ENCODE data around the gene KLRC4.
"Not testable (repeated sequence)": the region's sequence is repeated elsewhere in the genome, so short reads cannot be mapped to it uniquely, and the experiment has no call there.

The KLRC4 gene

DNA sequence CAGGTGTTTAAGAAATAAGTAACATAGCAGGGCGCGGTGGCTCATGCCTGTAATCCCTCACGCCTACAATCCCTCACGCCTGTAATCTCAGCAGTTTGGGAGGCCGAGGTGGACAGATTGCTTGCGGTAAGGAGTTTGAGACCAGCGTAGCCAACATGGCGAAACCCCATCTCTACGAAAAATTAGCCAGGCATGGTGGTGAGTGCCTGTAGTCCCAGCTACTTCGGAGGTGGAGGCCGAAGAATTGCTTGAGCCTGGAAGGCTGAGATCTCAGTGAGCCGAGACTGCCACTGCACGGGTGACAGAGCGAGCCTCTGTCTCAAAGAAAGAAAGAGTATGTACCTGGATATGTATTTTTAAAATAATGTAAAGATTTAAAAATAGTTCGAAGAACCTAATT lies 13.4 kb downstream of the KLRC4 start:
- H3K36me3 ChIP-seq (ENCODE audit: control insufficient read depth, insufficient read depth, low read length, severe bottlenecking); H3K9me3 ChIP-seq (ENCODE audit: control insufficient read depth, low read length); H3K27me3 ChIP-seq (replicated peaks; ENCODE audit: control insufficient read depth, insufficient read depth, low read length); H3K4me3 ChIP-seq (ENCODE audit: low read length); DNase-seq (ENCODE audit: low read depth); H3K9ac ChIP-seq (ENCODE audit: low read length): not testable (repeated sequence)
- H3K4me1 ChIP-seq (ENCODE audit: control insufficient read depth, insufficient read depth, low read length), result peaks cover 23% of the 10 kb centered on the region

GRCh38 chr12:10395390-10395998 lies 14.1 kb downstream of the KLRC4 start:
- Histone ChIP-seq H3K27me3 (replicated peaks; ENCODE audit: control insufficient read depth, insufficient read depth, low read length) (no peaks in the 10 kb centered on the region), H3K9me3 (ENCODE audit: control insufficient read depth, low read length) (no peaks in the 10 kb centered on the region), H3K9ac (ENCODE audit: low read length) (peak overlapping the region; percentile 47), H3K4me1 (ENCODE audit: control insufficient read depth, insufficient read depth, low read length) (peaks cover 23% of the 10 kb centered on the region), H3K4me3 (ENCODE audit: low read length) (peak overlapping the region; percentile 60), H3K36me3 (ENCODE audit: control insufficient read depth, insufficient read depth, low read length, severe bottlenecking) (no peaks in the 10 kb centered on the region)
- DNase-seq (ENCODE audit: low read depth), result peak; percentile 92

- H3K9me3 ChIP-seq (ENCODE audit: control insufficient read depth, low read length); H3K27me3 ChIP-seq (replicated peaks; ENCODE audit: control insufficient read depth, insufficient read depth, low read length); H3K4me3 ChIP-seq (ENCODE audit: low read length); DNase-seq (ENCODE audit: low read depth); H3K9ac ChIP-seq (ENCODE audit: low read length); H3K36me3 ChIP-seq (ENCODE audit: control insufficient read depth, insufficient read depth, low read length, severe bottlenecking): not testable (repeated sequence)
- peaks cover 23% of the 10 kb centered on the region for H3K4me1 ChIP-seq (ENCODE audit: control insufficient read depth, insufficient read depth, low read length)
Measured at GRCh38 chr12:10394531-10395152, 14.9 kb downstream of the KLRC4 start.

DNA sequence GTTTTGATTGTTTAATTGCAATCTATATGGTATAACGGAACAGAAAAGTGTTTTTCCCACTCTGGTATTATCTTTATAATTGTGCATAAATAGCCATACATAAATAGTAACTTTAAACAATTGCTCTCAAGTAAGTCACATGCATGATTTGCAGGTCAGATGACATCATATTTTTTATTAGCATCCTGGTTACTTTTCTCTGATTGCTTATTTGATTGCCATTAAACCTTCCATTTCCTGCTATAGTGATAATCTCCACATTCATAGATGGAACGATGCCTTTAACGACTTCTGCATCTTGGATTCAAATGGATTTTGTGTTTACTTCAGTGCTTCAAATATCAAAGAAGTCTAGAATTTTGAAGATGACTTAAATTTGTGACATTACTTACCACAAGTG lies 16.3 kb downstream of the KLRC4 start:
- no peaks in the 10 kb centered on the region for H3K27me3 ChIP-seq (replicated peaks; ENCODE audit: control insufficient read depth, insufficient read depth, low read length)
- no peaks in the 10 kb centered on the region for H3K9me3 ChIP-seq (ENCODE audit: control insufficient read depth, low read length)
- no peak for DNase-seq (ENCODE audit: low read depth)
- no peak overlapping the region for H3K9ac ChIP-seq (ENCODE audit: low read length)
- no peaks in the 10 kb centered on the region for H3K36me3 ChIP-seq (ENCODE audit: control insufficient read depth, insufficient read depth, low read length, severe bottlenecking)
- peaks cover 23% of the 10 kb centered on the region for H3K4me1 ChIP-seq (ENCODE audit: control insufficient read depth, insufficient read depth, low read length)
- H3K4me3 ChIP-seq (ENCODE audit: low read length), result no peak overlapping the region

DNA sequence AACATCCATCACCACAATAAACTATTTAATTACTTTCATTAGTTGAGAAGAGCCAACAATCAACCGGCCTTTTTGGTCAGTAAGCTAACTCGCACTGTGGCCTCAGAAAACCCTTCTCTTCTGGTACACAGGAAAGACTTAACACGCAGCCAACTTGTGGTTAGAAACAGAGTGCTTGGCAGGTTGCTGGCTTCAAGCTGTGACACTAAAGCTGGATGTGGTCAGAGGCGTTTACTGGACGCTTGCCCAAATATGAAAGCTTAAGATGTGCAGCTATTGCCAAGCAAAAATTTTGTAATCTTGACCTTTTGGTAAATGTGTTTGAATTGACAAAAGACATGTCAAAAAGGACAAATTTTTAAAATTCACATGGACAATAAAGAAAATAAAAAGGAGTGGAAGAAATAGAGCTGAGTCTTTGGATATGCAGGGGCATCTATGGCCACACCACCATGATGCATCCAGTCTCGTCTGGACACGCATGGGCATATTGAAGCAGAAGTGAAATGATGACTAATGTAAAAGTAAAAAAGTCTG lies 17.1 kb downstream of the KLRC4 start:
- H3K4me3 ChIP-seq (ENCODE audit: low read length), result peak overlapping the region; percentile 47
- no peaks in the 10 kb centered on the region for H3K36me3 ChIP-seq (ENCODE audit: control insufficient read depth, insufficient read depth, low read length, severe bottlenecking)
- H3K9me3 ChIP-seq (ENCODE audit: control insufficient read depth, low read length), result no peaks in the 10 kb centered on the region
- no peak overlapping the region for H3K9ac ChIP-seq (ENCODE audit: low read length)
- H3K4me1 ChIP-seq (ENCODE audit: control insufficient read depth, insufficient read depth, low read length), result peaks cover 23% of the 10 kb centered on the region
- peak; percentile 90 for DNase-seq (ENCODE audit: low read depth)
- H3K27me3 ChIP-seq (replicated peaks; ENCODE audit: control insufficient read depth, insufficient read depth, low read length), result no peaks in the 10 kb centered on the region

DNA sequence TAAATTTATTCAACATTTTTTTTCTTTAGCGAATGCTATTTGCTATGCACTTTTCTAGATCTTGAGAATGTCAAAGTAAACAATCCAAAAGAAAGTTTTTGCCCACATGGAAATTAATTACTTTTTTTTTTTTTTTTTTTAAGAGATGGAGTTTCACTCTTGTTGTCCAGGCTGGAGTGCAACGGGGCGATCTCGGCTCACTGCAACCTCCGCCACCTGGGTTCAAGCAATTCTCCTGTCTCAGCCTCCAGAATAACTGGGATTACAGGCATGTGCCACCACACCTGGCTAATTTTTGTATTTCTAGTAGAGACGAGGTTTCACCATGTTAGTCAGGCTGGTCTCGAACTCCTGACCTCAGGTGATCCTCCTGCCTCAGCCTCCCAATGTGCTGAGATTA lies 18.6 kb downstream of the KLRC4 start:
- peaks cover 36% of the 10 kb centered on the region for H3K4me1 ChIP-seq (ENCODE audit: control insufficient read depth, insufficient read depth, low read length)
- not testable (repeated sequence) for H3K4me3 ChIP-seq (ENCODE audit: low read length); H3K9ac ChIP-seq (ENCODE audit: low read length); H3K27me3 ChIP-seq (replicated peaks; ENCODE audit: control insufficient read depth, insufficient read depth, low read length); H3K36me3 ChIP-seq (ENCODE audit: control insufficient read depth, insufficient read depth, low read length, severe bottlenecking); H3K9me3 ChIP-seq (ENCODE audit: control insufficient read depth, low read length); DNase-seq (ENCODE audit: low read depth)

DNA sequence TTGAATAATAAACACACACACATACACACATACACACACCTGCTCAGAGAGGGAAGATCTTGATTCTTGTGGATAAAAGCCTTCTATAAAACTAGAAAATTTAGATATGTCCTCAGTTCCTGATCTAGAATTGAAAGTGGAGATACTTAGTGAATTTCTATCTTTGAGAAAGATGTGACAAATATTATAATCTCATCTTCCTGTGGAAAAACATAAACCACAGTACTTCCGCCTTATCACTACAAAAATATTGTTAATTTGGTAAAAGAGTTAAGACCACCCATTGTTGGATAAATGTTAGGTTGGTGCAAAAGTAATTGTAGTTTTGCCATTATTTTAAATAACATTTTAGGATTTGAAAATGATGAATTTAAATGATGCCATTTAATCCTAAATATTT lies 19.7 kb downstream of the KLRC4 start, which contains the start of gene KLRK1:
TSS of gene KLRK1 (minus strand) at position 138 of the 400 bp plus-strand sequence. CDS start 1,231 bp downstream, outside the sequence.
- H3K9ac ChIP-seq (ENCODE audit: low read length), result no peak within 1 kb of the TSS
- H3K36me3 ChIP-seq (ENCODE audit: control insufficient read depth, insufficient read depth, low read length, severe bottlenecking), result no peaks in the 10 kb centered on the region
- H3K4me1 ChIP-seq (ENCODE audit: control insufficient read depth, insufficient read depth, low read length), result peaks cover 40% of the 10 kb centered on the region
- H3K27me3 ChIP-seq (replicated peaks; ENCODE audit: control insufficient read depth, insufficient read depth, low read length), result no peaks in the 10 kb centered on the region
- H3K4me3 ChIP-seq (ENCODE audit: low read length), result no peak within 1 kb of the TSS
- no peaks in the 10 kb centered on the region for H3K9me3 ChIP-seq (ENCODE audit: control insufficient read depth, low read length)
- no peak for DNase-seq (ENCODE audit: low read depth)

DNA sequence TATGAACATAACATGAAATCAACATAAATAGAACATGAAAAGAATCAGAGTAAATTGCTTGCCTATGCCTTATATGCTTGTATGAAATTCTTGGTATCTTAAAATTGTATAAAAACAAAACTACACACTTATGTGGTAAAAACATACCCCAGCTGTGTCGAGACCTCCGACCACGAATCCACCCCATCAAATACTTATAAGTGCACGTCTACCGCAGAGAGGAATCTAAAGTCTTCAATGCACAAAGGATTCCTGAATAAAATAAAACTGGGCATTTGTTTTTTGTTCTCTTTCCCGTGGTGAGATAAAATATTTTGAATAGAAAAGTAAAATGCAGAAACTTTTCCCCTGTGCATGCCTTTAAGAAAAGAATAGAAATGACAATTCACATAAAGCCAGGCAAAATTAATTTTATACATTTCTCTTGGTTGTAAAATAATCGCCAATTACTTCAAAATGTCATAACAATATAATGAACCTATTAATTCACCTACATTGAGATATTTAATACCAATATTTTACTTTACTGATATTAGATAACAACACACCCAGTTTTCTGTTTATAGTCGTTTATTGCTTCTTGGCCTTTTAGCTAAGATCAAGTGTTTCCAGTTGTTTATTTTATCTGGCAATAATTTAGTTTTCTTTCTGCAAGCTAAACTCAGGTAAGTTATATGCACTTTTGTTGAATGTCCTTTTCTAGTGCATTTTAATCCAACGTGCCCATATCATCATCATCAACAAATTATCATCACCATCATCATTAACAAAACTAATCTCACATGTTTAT lies 20.7 kb downstream of the KLRC4 start:
- peaks cover 8% of the 10 kb centered on the region for H3K9me3 ChIP-seq (ENCODE audit: control insufficient read depth, low read length)
- H3K36me3 ChIP-seq (ENCODE audit: control insufficient read depth, insufficient read depth, low read length, severe bottlenecking), result no peaks in the 10 kb centered on the region
- H3K9ac ChIP-seq (ENCODE audit: low read length), result no peak overlapping the region
- no peak overlapping the region for H3K4me3 ChIP-seq (ENCODE audit: low read length)
- H3K27me3 ChIP-seq (replicated peaks; ENCODE audit: control insufficient read depth, insufficient read depth, low read length), result no peaks in the 10 kb centered on the region
- H3K4me1 ChIP-seq (ENCODE audit: control insufficient read depth, insufficient read depth, low read length), result peaks cover 40% of the 10 kb centered on the region
- no peak for DNase-seq (ENCODE audit: low read depth)

GRCh38 chr12:10387498-10387897 lies 22.1 kb downstream of the KLRC4 start:
- not testable (repeated sequence) for H3K9me3 ChIP-seq (ENCODE audit: control insufficient read depth, low read length); H3K4me3 ChIP-seq (ENCODE audit: low read length); H3K36me3 ChIP-seq (ENCODE audit: control insufficient read depth, insufficient read depth, low read length, severe bottlenecking); DNase-seq (ENCODE audit: low read depth); H3K9ac ChIP-seq (ENCODE audit: low read length); H3K27me3 ChIP-seq (replicated peaks; ENCODE audit: control insufficient read depth, insufficient read depth, low read length)
- H3K4me1 ChIP-seq (ENCODE audit: control insufficient read depth, insufficient read depth, low read length), result peaks cover 31% of the 10 kb centered on the region

DNA sequence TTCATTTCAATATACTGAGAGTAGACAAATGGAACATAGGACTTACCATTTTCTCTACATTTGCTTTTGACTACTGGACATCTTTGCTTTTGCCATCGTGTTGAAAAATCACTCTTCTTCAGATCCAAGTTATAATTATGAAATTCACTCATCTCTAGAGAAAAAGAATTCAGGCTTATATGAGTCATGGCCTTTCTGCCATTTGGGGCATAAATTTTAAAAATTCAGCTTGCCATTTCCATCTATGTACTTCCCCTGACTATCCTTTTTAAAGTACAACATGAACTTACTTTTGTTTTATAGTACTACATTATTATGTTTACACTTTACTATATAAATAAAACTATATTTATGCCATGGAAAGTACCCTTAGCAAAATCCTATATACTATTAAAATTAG lies 22.7 kb downstream of the KLRC4 start:
- Histone ChIP-seq H3K36me3 (ENCODE audit: control insufficient read depth, insufficient read depth, low read length, severe bottlenecking) (no peaks in the 10 kb centered on the region), H3K27me3 (replicated peaks; ENCODE audit: control insufficient read depth, insufficient read depth, low read length) (no peaks in the 10 kb centered on the region), H3K4me1 (ENCODE audit: control insufficient read depth, insufficient read depth, low read length) (peaks cover 26% of the 10 kb centered on the region), H3K9me3 (ENCODE audit: control insufficient read depth, low read length) (peaks cover 9% of the 10 kb centered on the region), H3K9ac (ENCODE audit: low read length) (no peak overlapping the region), H3K4me3 (ENCODE audit: low read length) (no peak overlapping the region)
- DNase-seq (ENCODE audit: low read depth), result no peak

- Histone ChIP-seq H3K27me3 (replicated peaks; ENCODE audit: control insufficient read depth, insufficient read depth, low read length) (no peaks in the 10 kb centered on the region), H3K4me1 (ENCODE audit: control insufficient read depth, insufficient read depth, low read length) (peaks cover 22% of the 10 kb centered on the region), H3K36me3 (ENCODE audit: control insufficient read depth, insufficient read depth, low read length, severe bottlenecking) (no peaks in the 10 kb centered on the region), H3K9me3 (ENCODE audit: control insufficient read depth, low read length) (peaks cover 9% of the 10 kb centered on the region), H3K9ac (ENCODE audit: low read length) (no peak overlapping the region), H3K4me3 (ENCODE audit: low read length) (peak overlapping the region; percentile 18)
- DNase-seq (ENCODE audit: low read depth), result peak; percentile 81
Measured at GRCh38 chr12:10385166-10385613, 24.4 kb downstream of the KLRC4 start.
